Keratinocyte (primary cell): ENCODE data around the gene SIK2. TPM values are rescaled to one million over a fixed set of nuclear protein-coding genes. Genes with fewer than 3 reads are reported as not detected.

Experiments used
- DNase-seq: peaks from one replicate; pipeline ENCODE4 v3.0.0-alpha.2; 2011; ENCODE audit warnings: low read depth, missing footprints, low spot score
- FAIRE-seq: peaks from 2 replicates; lab custom pipeline; 2011; peaks lifted over from hg19 to GRCh38; lab: Jason Lieb, UNC
- H2AFZ ChIP-seq: 2 replicates; pipeline ENCODE4 v1.6.0; 2012; ENCODE audit warnings: low read length, control low read depth, inconsistent platforms; ENCODE audit not compliant: control insufficient read depth
- H3K27ac ChIP-seq: 2 replicates; pipeline ENCODE4 v1.5.1; 2011; ENCODE audit warnings: low read length; ENCODE audit not compliant: control insufficient read depth, insufficient read depth
- H3K27me3 ChIP-seq: 3 replicates; pipeline ENCODE4 v1.6.0; 2011; ENCODE audit warnings: low read length; ENCODE audit not compliant: control insufficient read depth, insufficient read depth; ENCODE audit errors: extremely low read depth
- H3K36me3 ChIP-seq, 2 experiments: 2 replicates in 1 of 2; 3 replicates in 1 of 2; pipeline ENCODE4 v1.5.1; 2011; ENCODE audit warnings: low read length in 2 of 2, mild to moderate bottlenecking in 1 of 2; ENCODE audit not compliant: control insufficient read depth in 2 of 2, insufficient read depth in 2 of 2; ENCODE audit errors: extremely low read depth in 1 of 2
- H3K4me1 ChIP-seq: 3 replicates; pipeline ENCODE4 v1.5.1; 2011; ENCODE audit warnings: low read length; ENCODE audit not compliant: control insufficient read depth, insufficient read depth; ENCODE audit errors: extremely low read depth
- H3K4me2 ChIP-seq: 3 replicates; pipeline ENCODE4 v1.6.0; 2011; ENCODE audit warnings: low read depth, low read length; ENCODE audit not compliant: control insufficient read depth, insufficient read depth; ENCODE audit errors: extremely low read depth
- H3K4me3 ChIP-seq, 3 experiments: fragments of 200-600 bp in 1 of 3; sonication (generic) in 1 of 3; 2 replicates in 2 of 3; 3 replicates in 1 of 3; pipeline ENCODE4 v1.5.1; 2011 to 2016; ENCODE audit warnings: low read length in 3 of 3, mild to moderate bottlenecking in 3 of 3, control low read depth in 2 of 3, inconsistent platforms in 1 of 3, low read depth in 1 of 3, mixed read lengths in 1 of 3, mixed run types in 1 of 3, moderate library complexity in 1 of 3; ENCODE audit not compliant: control insufficient read depth in 2 of 3, insufficient read depth in 2 of 3; ENCODE audit errors: extremely low read depth in 1 of 3
- H3K79me2 ChIP-seq: 2 replicates; pipeline ENCODE4 v1.6.0; 2012; ENCODE audit warnings: low read length; ENCODE audit not compliant: control insufficient read depth, insufficient read depth
- H3K9ac ChIP-seq: 3 replicates; pipeline ENCODE4 v1.6.0; 2011; ENCODE audit warnings: low read length; ENCODE audit not compliant: control insufficient read depth, insufficient read depth; ENCODE audit errors: extremely low read depth
- H3K9me1 ChIP-seq: 3 replicates; pipeline ENCODE4 v1.6.0; 2011; ENCODE audit warnings: low read length; ENCODE audit not compliant: control insufficient read depth, insufficient read depth; ENCODE audit errors: extremely low read depth
- H3K9me3 ChIP-seq: 2 replicates; pipeline ENCODE4 v1.5.1; 2012; ENCODE audit warnings: low read depth, low read length; ENCODE audit not compliant: control insufficient read depth
- H4K20me1 ChIP-seq: 3 replicates; pipeline ENCODE4 v1.6.0; 2011; ENCODE audit warnings: low read length; ENCODE audit not compliant: control insufficient read depth, insufficient read depth; ENCODE audit errors: extremely low read depth
- CTCF ChIP-seq, 3 experiments: IDR thresholded peaks in 1 of 3; conservative IDR thresholded peaks in 1 of 3; optimal IDR thresholded peaks in 1 of 3; 2 replicates in 2 of 3; 3 replicates in 1 of 3; pipeline versions ENCODE3 to v1.5.1; 2011; ENCODE audit warnings: low read length in 3 of 3, mild to moderate bottlenecking in 3 of 3, moderate library complexity in 2 of 3, control low read depth in 1 of 3, inconsistent platforms in 1 of 3; ENCODE audit not compliant: insufficient read depth in 2 of 3; ENCODE audit errors: extremely low read depth in 1 of 3
- EZH2 ChIP-seq: IDR thresholded peaks from one replicate; pipeline ENCODE4 v1.6.1; 2012; ENCODE audit warnings: inconsistent platforms, mild to moderate bottlenecking, low read length, moderate library complexity
- dilution Hi-C: fragments of 300-500 bp; cut with MboI; formaldehyde crosslinking; loops from one replicate; pipeline ENCODE4 v1.7.0; 2020; ENCODE audit warnings: low sequenced_read_pairs; ENCODE audit not compliant: extremely low pct_ligation_motif_present
- polyA plus RNA-seq, 5 experiments: library from polyadenylated mRNA; depleted of rRNA in 3 of 5; stranded (reverse) in 3 of 5; stranded (forward) in 1 of 5; unstranded in 1 of 5; fragments of >200 nt; gene quantifications; 1 replicate in 1 of 5; 2 replicates in 3 of 5; 3 replicates in 1 of 5; pipeline versions ENCODE4 v1.2.1 to v1.2.3, GENCODE V29; 2011 to 2012; ENCODE audit warnings: missing spikeins in 2 of 5, low read depth in 1 of 5, low replicate concordance in 1 of 5

Gene SIK2
- polyA plus RNA-seq, 1 donor (not counting 4 experiments of a cell fraction or from before 2014, with no cell fraction given) = 10.0 TPM

DNA sequence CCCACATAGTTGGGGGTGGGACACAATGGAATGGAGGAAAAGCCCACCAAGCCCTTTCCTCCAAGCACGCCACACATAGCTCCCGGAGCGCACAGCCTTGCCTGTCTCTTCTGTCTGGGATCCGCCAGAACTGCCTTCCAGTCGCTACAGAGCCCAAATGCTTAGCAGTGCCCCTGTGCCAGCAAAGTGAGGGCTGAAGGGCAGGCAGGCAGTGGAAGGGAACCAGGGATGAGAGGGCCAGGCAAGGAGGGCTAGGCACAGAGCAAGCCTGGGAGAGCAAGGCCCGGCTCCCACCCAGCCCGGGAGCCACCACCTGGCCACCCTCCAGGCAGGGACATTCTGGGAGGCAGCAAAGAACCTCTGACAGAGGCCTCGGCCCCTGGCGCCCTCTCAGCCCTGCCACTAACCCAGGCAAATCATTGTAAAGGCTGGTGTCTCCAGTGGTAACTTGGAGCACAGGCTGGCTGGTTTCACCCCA, 131.4 kb downstream of the SIK2 start:
- FAIRE-seq (no peak), DNase-seq (no peak)
- dilution Hi-C loops = no loop called here
- Histone ChIP-seq H3K9ac (peak overlapping the region; percentile 8), H3K4me1 (peaks cover 49% of the 10 kb centered on the region), H3K36me3 (peaks cover 2 to 3% of the 10 kb centered on the region in 2 experiments), H4K20me1 (no peaks in the 10 kb centered on the region), H2AFZ (no peak overlapping the region), H3K9me3 (no peaks in the 10 kb centered on the region), H3K27me3 (no peaks in the 10 kb centered on the region), H3K79me2 (no peaks in the 10 kb centered on the region), H3K9me1 (peaks cover 6% of the 10 kb centered on the region), H3K27ac (peak overlapping the region; percentile 2), H3K4me2 (no peak overlapping the region), H3K4me3 (no peak overlapping the region)
- TF ChIP-seq CTCF (optimal IDR thresholded peaks at IDR 0.05 in 1 of 3, IDR thresholded peaks at IDR 0.05 in 1 of 3, conservative IDR thresholded peaks at IDR 0.05 in 1 of 3; ENCODE audit: extremely low read depth in 1 of 3, insufficient read depth in 2 of 3, low read length in 3 of 3) (no peak), EZH2 (no peak)

DNA sequence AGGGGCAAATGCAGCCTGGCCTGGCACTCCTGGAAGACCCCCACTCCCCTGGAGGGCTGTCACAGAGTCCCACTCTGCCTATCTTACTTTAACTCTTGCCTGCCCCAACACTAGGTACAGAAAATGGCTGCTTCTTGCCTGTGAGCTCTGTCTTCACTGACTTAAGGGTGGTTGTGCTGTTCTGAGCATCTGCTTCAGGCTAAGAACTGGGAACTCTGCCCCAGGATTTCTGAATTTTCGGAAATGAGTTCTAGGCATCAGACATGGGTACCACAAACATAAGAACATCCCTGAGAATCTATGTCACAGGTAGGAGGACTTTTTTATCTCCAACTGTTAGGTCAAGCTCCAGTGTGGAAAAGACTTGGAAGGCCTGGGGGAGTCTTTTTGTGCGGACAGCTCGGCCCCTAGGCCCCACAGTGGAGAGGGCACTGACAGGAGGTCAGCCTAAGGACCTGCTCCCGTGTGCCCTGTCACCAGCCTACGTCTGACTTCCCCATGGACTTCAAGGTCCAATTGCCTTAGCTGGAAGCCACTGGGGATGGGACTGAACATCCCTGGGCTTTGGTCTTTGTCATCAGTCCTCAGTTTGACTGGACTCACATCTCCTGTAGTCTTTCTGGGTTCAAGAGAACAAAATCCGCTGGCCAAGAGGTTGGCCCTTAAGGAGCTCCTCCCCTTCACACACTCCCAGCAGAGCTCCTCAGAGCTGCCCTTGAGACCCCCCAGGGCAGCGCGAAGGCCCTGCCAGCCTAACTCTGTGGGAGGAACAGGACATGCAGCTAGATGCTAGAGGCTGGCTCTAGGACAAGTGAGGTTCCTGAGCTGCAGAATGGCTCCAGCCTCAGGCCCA, 132.1 kb downstream of the SIK2 start:
- peaks cover 49% of the 10 kb centered on the region for H3K4me1 ChIP-seq
- H3K27ac ChIP-seq = peak overlapping the region; percentile 100
- no peak overlapping the region for H2AFZ ChIP-seq
- H3K36me3 ChIP-seq = peaks cover 3% of the 10 kb centered on the region in 2 experiments
- H3K9me1 ChIP-seq = peaks cover 6% of the 10 kb centered on the region
- no peak overlapping the region for H3K4me2 ChIP-seq
- H4K20me1 ChIP-seq = no peaks in the 10 kb centered on the region
- FAIRE-seq (no peak), DNase-seq (no peak)
- no peaks in the 10 kb centered on the region for H3K27me3 ChIP-seq
- H3K9ac ChIP-seq = peak overlapping the region; percentile 96
- dilution Hi-C loops = no loop called here
- TF ChIP-seq CTCF (optimal IDR thresholded peaks at IDR 0.05 in 1 of 3, IDR thresholded peaks at IDR 0.05 in 1 of 3, conservative IDR thresholded peaks at IDR 0.05 in 1 of 3; ENCODE audit: extremely low read depth in 1 of 3, insufficient read depth in 2 of 3, low read length in 3 of 3) = no peak
- TF ChIP-seq EZH2 = no peak
- H3K79me2 ChIP-seq = no peaks in the 10 kb centered on the region
- H3K4me3 ChIP-seq = no peak overlapping the region
- no peaks in the 10 kb centered on the region for H3K9me3 ChIP-seq
